H1 (cell line): Measurements from ENCODE around the gene DGKZ. TPM values are rescaled to one million over a fixed set of nuclear protein-coding genes. Genes with fewer than 3 reads are reported as not detected.

ENCODE experiments used
- CBX8 ChIP-seq: fragments of 300-800, 300-1000 bp; sonication (generic); IDR thresholded peaks from 2 replicates; pipeline ENCODE4 v1.7.1; 2016; ENCODE audit warnings: low read depth, low read length, borderline replicate concordance
- CEBPB ChIP-seq: IDR thresholded peaks from 2 replicates; pipeline ENCODE4 v1.6.1; 2012; ENCODE audit warnings: low read depth, low read length
- KDM4A ChIP-seq: IDR thresholded peaks from one replicate; pipeline ENCODE4 v1.7.1; 2012; ENCODE audit warnings: low read depth, mild to moderate bottlenecking, moderate library complexity, low read length, inconsistent platforms; ENCODE audit not compliant: severe bottlenecking
- POU5F1 ChIP-seq: IDR thresholded peaks from 2 replicates; pipeline ENCODE4 v1.6.1; 2011; ENCODE audit warnings: low read depth, mild to moderate bottlenecking, low read length, moderate library complexity
- polyA plus RNA-seq, 7 experiments: library from polyadenylated mRNA; depleted of rRNA in 3 of 7; stranded (reverse) in 5 of 7; unstranded in 2 of 7; fragments of >200 nt in 5 of 7; fragments of 200-250 nt in 2 of 7; gene quantifications; 1 replicate in 5 of 7; 2 replicates in 1 of 7; 4 replicates in 1 of 7; pipeline versions ENCODE4 v1.2.1 to v1.2.3, GENCODE V29; 2011 to 2013; ENCODE audit warnings: missing spikeins in 2 of 7, mixed read lengths in 2 of 7
- total RNA-seq: library from RNA; stranded (reverse); fragmentation: NEBNext Ultra II Directional; extraction: Animal tissue kit (Norgen Biotek cat#: 25700); gene quantifications from 2 replicates; pipeline ENCODE4 v1.2.1, GENCODE V29; 2021

DGKZ gene
- total and polyA plus RNA-seq, 2 of the 8 experiments (the other 6 are each of a cell fraction or from before 2014, with no cell fraction given), result 84.4 to 184 TPM

- TF ChIP-seq POU5F1, result no peak
- no peak for TF ChIP-seq CEBPB
- no peak for TF ChIP-seq CBX8
- TF ChIP-seq KDM4A, result no peak
- TF ChIP-seq, all 59 proteins: peak for 0
Measured at GRCh38 chr11:46367916-46368267, 20.6 kb downstream of the DGKZ start (continued).
